ENCODE results near the gene TMEM123.

The TMEM123 gene

GRCh38 chr11:102452461-102453301, at the start of gene TMEM123:
Gene TMEM123 (minus strand): TSS chr11:102452765. CDS start chr11:102452623, 142 bp downstream.
- peak; percentile 88 for DNase-seq

- no peak for DNase-seq
These were observed 48.3 kb upstream of the TMEM123 start for GRCh38 chr11:102500829-102501228.

GRCh38 chr11:102499931-102500330, 47.4 kb upstream of the TMEM123 start:
- DNase-seq: no peak

- DNase-seq: no peak
These were observed 46.6 kb upstream of the TMEM123 start for GRCh38 chr11:102499151-102499550.

- DNase-seq: no peak
These were observed 44.5 kb upstream of the TMEM123 start for GRCh38 chr11:102497061-102497460.

GRCh38 chr11:102495161-102496042, 42.8 kb upstream of the TMEM123 start:
- no peak for DNase-seq

GRCh38 chr11:102494216-102494615, 41.7 kb upstream of the TMEM123 start:
- DNase-seq: no peak

GRCh38 chr11:102493524-102493923, 41.0 kb upstream of the TMEM123 start:
- DNase-seq: no peak

- no peak for DNase-seq
These were observed 39.4 kb upstream of the TMEM123 start for GRCh38 chr11:102491969-102492368.

GRCh38 chr11:102489186-102490145, 36.9 kb upstream of the TMEM123 start:
- no peak for DNase-seq

- no peak for DNase-seq
These were observed 35.6 kb upstream of the TMEM123 start for GRCh38 chr11:102488208-102488607.

- DNase-seq: no peak
These were observed 34.6 kb upstream of the TMEM123 start for GRCh38 chr11:102487214-102487613.

GRCh38 chr11:102486584-102486983, 34.0 kb upstream of the TMEM123 start:
- no peak for DNase-seq

- no peak for DNase-seq
These were observed 32.6 kb upstream of the TMEM123 start for GRCh38 chr11:102485095-102485722.

- DNase-seq: no peak
These were observed 29.9 kb upstream of the TMEM123 start for GRCh38 chr11:102482433-102482832.

GRCh38 chr11:102479733-102480132, 27.2 kb upstream of the TMEM123 start:
- no peak for DNase-seq

- no peak for DNase-seq
These were observed 26.2 kb upstream of the TMEM123 start for GRCh38 chr11:102478673-102479299.

GRCh38 chr11:102476812-102477211, 24.2 kb upstream of the TMEM123 start:
- DNase-seq: no peak

GRCh38 chr11:102476069-102476468, 23.5 kb upstream of the TMEM123 start:
- no peak for DNase-seq

- DNase-seq: no peak
These were observed 21.0 kb upstream of the TMEM123 start for GRCh38 chr11:102473543-102473942.

GRCh38 chr11:102472127-102472526, 19.6 kb upstream of the TMEM123 start:
- no peak for DNase-seq

GRCh38 chr11:102471474-102471873, 18.9 kb upstream of the TMEM123 start:
- DNase-seq: no peak

Data from stimulated activated CD4-positive, alpha-beta T cell treated with anti-CD3 and anti-CD28 coated beads, Interleukin-4, amount 100 ng/mL, for 1 hour (primary cell).